GM10266 (cell line): ENCODE results near the gene ZNF236.

Experiments used
- DNase-seq: peaks from one replicate; pipeline ENCODE4 v3.0.0; 2012; ENCODE audit errors: extremely low spot score
- CTCF ChIP-seq: IDR thresholded peaks from 2 replicates; pipeline ENCODE4 v1.5.1; 2012; ENCODE audit warnings: mild to moderate bottlenecking, low read depth; ENCODE audit not compliant: control insufficient read depth, insufficient read depth; ENCODE audit errors: missing control alignments

Gene ZNF236

GRCh38 chr18:76922107-76922506 is 99.8 kb downstream of the ZNF236 start:
- TF ChIP-seq CTCF: peak; percentile 76
- peak; percentile 75 for DNase-seq

GRCh38 chr18:76923485-76924085 is 101.2 kb downstream of the ZNF236 start:
- no peak for DNase-seq
- peak; percentile 47 for TF ChIP-seq CTCF

- DNase-seq: no peak
- TF ChIP-seq CTCF: no peak
Observed at GRCh38 chr18:76925501-76925900, 103.1 kb downstream of the ZNF236 start.

GRCh38 chr18:76927223-76927725 is 104.9 kb downstream of the ZNF236 start:
- TF ChIP-seq CTCF: no peak
- no peak for DNase-seq

GRCh38 chr18:76928179-76928868 is 106.0 kb downstream of the ZNF236 start:
- TF ChIP-seq CTCF: no peak
- DNase-seq: no peak

GRCh38 chr18:76931171-76931570 is 108.8 kb downstream of the ZNF236 start:
- DNase-seq: no peak
- no peak for TF ChIP-seq CTCF
